Coronary artery (tissue), 2 donors: ENCODE data around the gene CTSF.
"Not testable (repeated sequence)": the region's sequence is repeated elsewhere in the genome, so short reads cannot be mapped to it uniquely, and the experiment has no call there.

ENCODE experiments used
- DNase-seq: peaks from one replicate; pipeline ENCODE4 v3.0.0-alpha.2; 2017; ENCODE audit warnings: low spot score
- H3K27ac ChIP-seq, 2 donors: fragments of 200-600 bp; sonication (generic); one replicate each; pipeline ENCODE4 v1.5.1; 2016 to 2019
- H3K4me3 ChIP-seq: fragments of 200-600 bp; sonication (generic); 2 replicates; pipeline ENCODE4 v1.5.1; 2016; ENCODE audit warnings: mild to moderate bottlenecking, moderate library complexity
- TF ChIP-seq, protein P1 (sequence below): fragments of 200-600 bp; sonication (generic); IDR thresholded peaks from one replicate; pipeline ENCODE4 v1.5.1; 2019; ENCODE audit warnings: antibody characterized with exemption

The CTSF gene

DNA sequence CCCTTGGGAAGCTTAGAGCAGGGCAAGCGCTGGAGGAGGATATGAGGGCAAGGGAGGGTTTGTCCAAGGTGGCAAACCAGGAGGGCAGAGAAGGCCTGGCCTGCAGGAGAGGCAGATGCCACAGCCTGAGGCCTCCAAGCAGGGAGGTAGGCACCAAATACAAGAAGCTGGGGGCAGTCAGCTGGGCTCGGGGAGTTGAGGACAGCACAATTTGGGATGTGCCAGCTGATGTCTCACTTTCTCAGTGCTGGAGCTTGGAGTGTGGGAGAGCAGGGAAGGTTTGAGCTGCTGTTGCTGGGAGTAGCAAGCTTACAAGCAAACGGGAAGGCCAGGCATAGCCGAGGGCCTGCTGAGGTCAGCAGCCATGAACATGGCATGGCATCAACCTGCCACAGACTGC is 26.5 kb downstream of the CTSF start:
- H3K27ac ChIP-seq, result no peak overlapping the region
- TF ChIP-seq, protein P1, sequence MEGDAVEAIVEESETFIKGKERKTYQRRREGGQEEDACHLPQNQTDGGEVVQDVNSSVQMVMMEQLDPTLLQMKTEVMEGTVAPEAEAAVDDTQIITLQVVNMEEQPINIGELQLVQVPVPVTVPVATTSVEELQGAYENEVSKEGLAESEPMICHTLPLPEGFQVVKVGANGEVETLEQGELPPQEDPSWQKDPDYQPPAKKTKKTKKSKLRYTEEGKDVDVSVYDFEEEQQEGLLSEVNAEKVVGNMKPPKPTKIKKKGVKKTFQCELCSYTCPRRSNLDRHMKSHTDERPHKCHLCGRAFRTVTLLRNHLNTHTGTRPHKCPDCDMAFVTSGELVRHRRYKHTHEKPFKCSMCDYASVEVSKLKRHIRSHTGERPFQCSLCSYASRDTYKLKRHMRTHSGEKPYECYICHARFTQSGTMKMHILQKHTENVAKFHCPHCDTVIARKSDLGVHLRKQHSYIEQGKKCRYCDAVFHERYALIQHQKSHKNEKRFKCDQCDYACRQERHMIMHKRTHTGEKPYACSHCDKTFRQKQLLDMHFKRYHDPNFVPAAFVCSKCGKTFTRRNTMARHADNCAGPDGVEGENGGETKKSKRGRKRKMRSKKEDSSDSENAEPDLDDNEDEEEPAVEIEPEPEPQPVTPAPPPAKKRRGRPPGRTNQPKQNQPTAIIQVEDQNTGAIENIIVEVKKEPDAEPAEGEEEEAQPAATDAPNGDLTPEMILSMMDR, result no peak
- no peak overlapping the region for H3K4me3 ChIP-seq
- no peak for DNase-seq

DNA sequence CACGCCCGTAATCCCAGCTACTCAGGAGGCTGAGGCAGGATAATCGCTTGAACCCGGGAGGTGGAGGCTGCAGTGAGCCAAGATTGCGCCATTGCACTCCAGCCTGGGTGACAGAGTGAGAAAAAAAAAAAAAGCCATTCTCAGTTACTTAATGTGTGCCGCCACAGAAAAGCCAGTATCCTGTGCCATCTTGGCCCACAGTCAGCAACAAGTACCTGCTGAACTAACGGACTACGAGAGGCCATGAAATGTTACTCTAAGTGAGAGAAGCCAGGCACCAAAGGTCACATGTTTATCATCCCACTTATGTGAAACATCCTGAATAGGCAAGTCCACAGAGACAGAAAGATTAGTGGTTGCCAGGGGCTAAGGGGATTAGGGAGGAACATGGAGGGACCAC is 27.8 kb downstream of the CTSF start:
- H3K27ac ChIP-seq, H3K4me3 ChIP-seq, DNase-seq: not testable (repeated sequence)

DNA sequence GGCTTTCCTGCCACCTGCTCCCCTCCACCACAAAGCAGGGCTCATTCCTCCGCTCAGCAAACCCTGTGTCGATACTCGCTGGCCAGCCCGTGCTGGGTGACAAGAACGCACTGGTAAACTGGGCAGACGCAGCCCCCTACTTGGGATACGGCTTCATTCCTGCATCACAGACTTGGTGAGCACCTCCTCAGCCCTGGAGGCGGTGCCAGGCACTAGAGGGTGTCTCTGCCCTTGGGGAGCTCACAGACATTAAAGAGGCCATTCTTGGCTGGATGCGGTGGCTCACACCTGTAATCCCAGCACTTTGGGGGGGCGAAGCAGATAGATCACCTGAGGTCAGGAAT is 28.6 kb downstream of the CTSF start:
- Histone ChIP-seq H3K27ac (no peak overlapping the region), H3K4me3 (no peak overlapping the region)
- TF ChIP-seq, protein P1, result no peak
- DNase-seq, result no peak

DNA sequence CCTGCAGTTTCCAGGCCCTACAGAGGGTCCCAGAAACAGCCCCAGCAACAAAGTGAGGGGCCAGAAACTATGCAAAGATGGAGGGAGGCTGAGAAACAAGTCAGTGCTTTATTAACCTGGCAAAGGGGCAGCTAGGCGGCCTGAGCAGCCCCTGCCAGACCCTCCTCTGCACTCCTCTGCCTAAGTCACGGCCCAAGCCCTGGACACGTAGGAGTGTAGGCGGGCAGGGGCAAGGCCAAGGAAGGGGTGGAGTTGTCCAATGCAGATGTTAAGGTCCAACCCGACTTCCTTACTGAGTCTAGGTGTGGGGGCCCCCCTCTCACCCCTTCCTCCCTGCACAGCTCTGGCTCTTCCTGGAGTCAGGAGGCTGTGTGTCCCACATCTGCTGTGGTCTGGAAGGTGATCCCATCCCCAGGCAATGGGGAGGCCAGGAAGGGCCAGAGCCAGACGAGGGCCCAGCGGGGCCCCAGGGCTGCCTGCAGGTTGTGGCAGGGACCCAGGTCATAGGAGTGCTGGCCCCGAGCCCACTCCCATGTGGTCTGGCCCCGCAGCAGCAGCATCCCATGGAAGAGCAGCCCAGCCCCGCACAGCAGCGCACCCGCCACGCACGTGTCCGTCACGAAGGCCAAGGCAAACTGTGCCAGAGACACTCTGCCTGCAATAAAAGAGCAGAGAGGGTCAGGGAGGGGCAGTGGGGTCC is 29.1 kb downstream of the CTSF start:
- Histone ChIP-seq H3K4me3 (no peak overlapping the region), H3K27ac (no peak overlapping the region)
- no peak for DNase-seq
- TF ChIP-seq, protein P1, result no peak

DNA sequence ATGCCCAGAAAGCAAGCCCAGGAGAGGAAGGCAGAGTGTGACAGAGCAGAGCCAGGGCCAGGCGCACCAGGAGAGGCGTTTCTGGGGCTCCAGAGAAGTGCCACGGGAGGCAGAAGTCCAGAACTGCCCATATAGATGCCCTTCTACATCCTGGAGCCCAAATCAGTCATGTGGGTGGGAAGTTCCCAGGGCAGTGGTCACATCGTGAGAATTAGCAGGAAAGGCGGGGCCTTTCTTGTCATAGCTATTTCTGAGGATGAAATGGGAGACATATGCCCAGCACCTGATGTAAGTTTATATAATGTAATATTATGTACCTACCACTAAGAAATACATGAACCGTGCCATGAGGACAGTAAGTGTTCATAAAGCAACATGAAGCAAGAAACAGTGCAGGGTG is 35.6 kb downstream of the CTSF start:
- no peak overlapping the region for H3K27ac ChIP-seq
- DNase-seq, result no peak
- TF ChIP-seq, protein P1, result no peak

DNA sequence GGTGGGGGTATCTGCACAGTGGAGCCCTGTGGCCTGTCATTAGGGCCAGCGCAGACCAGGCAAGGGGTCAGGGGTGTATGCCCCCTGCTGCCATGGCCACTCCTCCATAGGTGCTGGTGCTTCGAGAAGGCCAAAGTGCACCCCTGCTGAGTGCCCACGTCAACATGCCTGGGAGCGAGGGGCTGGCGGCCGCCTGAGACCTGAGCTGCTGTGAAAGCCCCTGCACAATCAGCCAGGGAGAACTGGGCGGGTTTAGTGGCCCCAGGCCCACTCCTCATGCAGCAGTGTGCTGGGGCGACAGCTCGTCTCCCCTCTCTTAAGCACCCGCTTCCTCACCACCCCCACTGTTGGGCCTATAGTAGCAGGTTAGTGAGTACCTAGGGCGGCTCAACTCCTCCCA is 36.6 kb downstream of the CTSF start:
- no peak for DNase-seq
- no peak overlapping the region for H3K4me3 ChIP-seq
- TF ChIP-seq, protein P1, result no peak

More for the DNA sequence above, 35.6 kb downstream of the CTSF start:
- H3K4me3 ChIP-seq, result no peak overlapping the region

DNA sequence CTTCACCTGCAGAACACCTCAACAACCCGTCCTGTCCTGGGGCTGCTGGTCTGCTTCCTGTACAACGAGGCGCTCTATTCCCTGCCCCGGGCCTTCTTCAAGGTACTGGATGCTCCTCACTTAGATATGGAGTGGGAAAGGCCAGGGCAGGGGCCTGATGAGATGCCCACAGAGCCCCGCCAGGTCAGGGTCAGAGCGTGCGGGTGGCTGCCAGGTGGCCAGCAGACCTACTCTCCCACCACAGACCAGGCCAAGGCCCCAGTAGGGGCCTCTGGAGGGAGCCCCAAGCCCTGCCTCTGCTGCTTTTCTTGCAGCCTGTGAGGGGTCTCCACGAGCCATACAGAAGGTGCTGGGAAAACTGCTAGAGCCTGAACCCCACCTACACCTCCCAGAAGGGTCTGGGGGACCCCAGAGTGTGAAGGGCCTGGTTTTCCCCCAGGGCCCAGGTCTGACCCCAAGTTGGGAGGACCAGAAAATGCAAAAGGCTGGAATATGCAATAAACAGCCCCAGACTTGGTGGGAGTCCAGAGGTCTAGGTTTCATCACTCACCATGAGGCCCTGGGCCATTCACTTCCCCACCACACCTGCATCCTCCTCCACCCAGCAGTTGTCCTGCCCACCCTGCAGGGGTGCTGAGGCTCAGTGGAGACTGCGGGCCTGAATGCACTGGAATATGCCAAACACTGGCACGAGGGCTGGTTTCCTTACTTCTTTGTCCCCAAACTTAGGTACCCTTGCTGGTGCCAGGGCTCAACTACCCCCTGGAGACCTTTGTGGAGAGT is 37.3 kb downstream of the CTSF start:
- no peak for DNase-seq
- TF ChIP-seq, protein P1, result no peak
- Histone ChIP-seq H3K27ac (no peak overlapping the region), H3K4me3 (no peak overlapping the region)

More for the DNA sequence above, 36.6 kb downstream of the CTSF start:
- no peak overlapping the region for H3K27ac ChIP-seq
